Islet precursor cell (in vitro differentiated cells): Measurements from ENCODE around the gene MARCHF10.

ENCODE experiments used
- DNase-seq: peaks from one replicate; pipeline ENCODE4 v3.0.0-alpha.2; 2018

The MARCHF10 gene

DNA sequence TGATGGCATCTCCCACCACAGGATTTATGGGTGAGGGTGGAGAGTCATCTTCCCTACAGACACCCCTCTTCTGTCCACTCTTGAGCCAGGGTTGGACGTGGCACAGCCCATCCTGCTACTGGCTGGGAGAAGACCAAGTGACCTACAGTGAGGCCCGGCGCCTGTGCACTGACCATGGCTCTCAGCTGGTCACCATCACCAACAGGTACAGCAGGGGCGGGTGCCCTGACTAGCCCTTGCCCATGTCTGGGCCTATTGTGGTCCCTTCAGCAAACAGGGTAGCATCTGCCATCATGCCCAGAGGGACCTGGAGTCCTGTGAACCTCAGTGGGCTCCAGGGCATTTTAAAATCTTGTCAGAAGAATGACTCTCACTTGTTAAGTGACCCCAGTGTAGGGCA, 132.4 kb downstream of the MARCHF10 start:
- DNase-seq: no peak

DNA sequence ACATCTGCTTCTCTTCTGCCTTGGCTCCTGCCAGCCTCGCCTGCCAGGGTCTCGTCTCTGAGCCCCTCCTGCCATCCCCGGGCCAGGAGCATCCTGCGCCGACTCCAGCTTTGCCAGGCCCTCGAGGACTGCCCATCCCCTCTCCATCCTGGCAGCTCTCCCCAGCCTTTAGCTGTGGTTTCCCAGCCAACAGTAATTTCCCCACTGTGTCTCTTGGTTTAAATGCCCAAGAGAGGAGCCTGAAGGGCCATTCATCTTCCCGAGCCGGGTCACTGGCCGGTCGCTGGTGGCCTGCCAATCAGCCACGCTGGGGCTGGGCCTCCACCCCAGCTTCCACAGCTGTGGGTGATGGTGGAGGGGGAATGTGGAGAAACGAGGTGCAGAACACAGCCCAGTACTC, 132.9 kb downstream of the MARCHF10 start:
- DNase-seq: no peak

DNA sequence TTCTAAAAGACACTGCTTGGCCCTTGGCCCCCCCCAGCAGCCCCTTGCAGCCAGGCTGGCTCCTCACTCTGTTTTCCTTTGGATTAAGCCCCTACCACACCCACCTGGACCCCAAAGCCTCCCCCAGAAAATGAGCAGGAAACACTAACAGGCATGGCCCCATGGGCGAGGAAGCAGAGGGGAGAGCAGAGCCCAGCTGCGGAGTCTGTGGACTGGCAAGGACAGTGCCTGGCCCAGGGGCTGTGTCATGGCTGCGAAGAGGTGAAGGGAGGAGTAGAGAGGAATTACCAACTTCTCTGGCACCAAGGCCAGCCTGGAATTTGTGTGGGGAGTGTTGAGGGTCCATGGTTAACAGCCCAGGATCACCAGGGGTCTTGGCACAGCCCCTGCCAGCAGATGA, 133.3 kb downstream of the MARCHF10 start:
- no peak for DNase-seq

DNA sequence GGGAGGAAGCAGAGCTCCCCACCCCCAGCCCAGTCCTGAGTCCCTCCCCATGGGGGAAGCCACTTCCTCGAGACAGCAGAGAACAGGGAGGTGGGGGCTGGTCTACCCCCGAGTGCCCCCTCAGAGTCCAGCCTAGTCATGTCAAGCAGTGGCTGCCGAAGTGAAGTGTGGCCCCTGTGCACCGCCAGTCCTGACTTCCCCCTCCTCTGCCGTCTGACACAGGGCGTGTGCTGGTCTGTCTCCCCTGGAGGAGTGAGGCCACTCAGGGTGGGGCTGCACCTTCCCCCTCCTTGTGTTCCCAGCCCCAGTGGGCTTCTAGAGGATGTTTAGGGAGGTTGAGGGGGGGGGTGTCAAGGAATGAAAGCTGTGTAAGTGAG, 133.8 kb downstream of the MARCHF10 start:
- no peak for DNase-seq

DNA sequence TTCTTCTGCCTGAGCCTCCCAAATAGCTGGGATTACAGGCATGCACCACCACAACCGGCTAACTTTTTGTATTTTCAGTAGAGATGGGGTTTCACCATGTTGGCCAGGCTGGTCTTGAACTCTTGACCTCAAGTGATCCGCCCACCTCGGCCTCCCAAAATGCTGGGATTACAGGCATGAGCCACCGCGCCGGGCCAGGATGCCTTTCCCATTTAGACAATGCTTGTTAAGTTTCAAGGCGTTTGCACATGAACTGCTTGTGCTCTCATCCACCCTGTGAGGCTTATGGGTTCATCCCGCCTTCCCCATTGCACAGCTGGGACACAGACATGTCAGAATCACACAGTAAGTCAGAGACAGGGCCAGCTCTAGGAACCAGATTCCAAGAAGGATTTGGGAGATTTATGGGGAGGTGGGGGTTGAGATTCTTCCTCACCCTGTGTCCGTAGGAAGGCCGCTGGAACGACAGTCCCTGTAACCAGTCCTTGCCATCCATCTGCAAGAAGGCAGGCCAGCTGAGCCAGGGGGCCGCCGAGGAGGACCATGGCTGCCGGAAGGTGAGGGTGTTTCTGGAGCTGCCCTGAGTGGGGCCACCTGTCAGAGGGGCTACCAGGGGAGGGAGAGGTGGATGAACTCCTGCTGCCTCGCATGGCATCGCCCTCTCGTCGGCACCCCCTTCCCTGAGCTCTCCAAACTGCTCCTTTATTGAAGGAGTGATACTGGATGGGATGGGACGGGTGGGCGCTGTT, 134.3 kb downstream of the MARCHF10 start:
- no peak for DNase-seq

DNA sequence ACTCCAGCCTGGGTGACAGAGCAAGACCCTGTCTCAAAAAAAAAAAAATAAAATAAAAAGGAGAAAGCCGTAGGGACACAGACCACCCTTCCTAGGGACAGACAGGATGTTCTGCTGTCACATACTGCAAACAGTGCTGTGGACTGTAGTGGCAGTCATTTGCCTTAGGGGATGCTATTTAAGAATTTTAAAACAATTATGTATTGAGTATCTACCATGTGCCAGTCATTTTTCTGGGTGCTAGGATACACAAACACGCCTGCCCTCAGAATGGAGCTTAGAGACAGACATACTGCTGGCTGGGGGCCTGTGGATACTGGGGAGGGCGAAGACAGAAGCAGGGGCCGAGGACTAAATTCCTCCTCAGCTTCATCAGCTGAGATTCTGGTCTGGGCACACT, 135.2 kb downstream of the MARCHF10 start:
- no peak for DNase-seq

DNA sequence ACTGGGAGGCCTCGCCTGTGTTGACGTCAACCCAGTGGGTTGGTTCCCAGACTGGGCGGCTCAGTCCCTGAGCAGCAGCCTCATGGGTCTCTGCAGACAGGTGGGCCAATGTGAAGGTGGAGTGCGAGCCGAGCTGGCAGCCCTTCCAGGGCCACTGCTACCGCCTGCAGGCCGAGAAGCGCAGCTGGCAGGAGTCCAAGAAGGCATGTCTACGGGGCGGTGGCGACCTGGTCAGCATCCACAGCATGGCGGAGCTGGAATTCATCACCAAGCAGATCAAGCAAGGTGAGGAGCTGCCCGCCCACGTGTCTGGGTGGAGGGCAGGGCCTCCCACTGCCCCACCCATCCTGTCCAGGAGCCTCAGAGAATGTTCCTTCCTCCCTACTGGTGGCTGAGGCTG, 136.6 kb downstream of the MARCHF10 start:
- peak; percentile 56 for DNase-seq

DNA sequence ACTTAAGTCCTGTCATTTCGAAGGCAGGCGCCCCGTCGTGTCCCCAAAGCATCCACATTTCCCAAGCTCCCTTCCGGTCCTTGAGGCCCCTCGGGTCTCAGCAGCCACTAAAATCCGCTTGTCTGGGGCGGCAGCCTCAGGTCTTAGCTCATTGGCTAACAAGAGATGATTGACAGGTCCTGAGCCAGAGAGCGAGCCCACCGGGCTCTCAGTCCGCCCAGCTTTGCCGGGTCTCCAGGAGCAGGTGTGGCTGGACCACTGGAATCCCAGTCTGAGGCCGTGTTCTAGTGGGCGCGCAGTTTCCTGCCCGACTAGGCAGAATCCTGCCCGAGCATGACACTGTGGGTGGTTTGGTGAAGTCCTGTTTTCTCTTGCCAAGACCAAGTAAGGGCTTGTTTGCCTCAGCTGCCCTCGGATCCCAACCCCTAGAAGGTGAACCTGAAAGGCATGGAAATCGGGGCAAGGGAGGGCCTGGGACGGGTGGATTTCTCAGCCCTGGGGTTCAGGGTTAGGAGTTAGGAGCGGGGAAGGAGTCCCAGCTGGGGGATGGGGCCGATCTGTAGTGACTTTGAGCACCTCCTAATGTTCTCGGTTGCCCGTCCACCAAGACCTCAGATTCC, 137.8 kb downstream of the MARCHF10 start:
- DNase-seq: no peak

DNA sequence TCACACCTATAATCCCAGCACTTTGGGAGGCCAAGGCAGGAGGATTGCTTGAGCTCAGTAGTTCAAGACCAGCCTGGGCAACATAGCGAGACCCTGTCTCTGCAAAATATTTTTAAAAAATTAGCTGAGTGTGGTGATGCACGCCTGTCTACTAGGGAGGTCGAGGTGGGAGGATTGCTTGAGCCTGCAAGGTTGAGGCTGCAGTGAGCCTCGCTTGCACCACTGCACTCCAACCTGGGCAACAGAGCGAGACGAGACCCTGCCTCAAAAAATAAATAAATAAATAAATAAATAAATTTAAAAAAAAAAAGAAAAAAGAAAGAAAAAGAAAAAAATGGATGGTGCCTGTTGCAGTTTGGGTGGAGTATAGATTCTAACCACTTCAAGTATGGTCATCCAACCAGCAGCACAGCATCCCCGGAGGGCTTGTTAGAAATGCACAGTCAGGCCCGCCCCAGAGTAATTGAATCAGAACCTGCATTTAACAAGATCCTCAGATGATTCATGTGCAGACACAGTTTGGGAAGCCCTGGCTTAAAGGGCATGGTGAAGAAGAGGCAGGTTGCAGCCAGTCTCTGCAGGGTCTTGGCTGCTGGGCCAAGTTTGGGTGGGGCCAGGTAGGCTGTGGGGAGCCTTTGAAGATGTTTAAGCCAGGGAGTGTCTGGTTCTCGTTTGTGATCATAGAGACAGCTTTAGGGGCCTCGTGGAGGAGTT, 139.9 kb downstream of the MARCHF10 start:
- DNase-seq: no peak

DNA sequence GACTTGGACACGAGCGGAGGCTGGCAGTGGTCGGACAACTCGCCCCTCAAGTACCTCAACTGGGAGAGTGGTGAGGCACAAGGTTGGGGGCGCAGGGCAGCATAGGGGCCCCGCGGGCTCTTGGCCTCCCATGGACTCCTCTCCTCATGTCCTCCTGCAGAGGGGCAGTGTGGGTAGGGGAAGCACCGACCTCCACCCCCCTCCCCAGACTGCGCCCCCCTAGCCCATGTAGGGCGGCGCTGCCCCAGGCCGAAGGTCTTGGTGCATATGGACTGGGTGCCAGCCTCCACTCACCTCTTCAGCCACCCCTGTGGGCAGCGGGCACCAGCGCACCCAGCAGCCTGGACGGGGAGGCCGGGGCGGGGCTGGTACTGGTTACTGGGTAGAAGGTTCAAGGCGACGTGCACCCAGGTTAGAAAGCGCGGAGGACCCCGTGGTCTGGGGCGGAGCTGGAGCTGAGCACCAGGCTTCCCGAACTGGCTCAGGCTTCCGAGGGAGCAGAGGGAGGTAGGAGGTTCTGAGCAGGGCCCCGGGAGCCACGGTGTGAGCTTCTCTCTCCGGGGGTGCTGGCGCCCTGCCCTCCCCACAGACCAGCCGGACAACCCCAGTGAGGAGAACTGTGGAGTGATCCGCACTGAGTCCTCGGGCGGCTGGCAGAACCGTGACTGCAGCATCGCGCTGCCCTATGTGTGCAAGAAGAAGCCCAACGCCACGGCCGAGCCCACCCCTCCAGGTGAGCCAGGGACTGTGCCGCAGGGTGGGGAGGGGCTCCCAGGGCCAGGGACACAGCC, 141.1 kb downstream of the MARCHF10 start:
- no peak for DNase-seq

DNA sequence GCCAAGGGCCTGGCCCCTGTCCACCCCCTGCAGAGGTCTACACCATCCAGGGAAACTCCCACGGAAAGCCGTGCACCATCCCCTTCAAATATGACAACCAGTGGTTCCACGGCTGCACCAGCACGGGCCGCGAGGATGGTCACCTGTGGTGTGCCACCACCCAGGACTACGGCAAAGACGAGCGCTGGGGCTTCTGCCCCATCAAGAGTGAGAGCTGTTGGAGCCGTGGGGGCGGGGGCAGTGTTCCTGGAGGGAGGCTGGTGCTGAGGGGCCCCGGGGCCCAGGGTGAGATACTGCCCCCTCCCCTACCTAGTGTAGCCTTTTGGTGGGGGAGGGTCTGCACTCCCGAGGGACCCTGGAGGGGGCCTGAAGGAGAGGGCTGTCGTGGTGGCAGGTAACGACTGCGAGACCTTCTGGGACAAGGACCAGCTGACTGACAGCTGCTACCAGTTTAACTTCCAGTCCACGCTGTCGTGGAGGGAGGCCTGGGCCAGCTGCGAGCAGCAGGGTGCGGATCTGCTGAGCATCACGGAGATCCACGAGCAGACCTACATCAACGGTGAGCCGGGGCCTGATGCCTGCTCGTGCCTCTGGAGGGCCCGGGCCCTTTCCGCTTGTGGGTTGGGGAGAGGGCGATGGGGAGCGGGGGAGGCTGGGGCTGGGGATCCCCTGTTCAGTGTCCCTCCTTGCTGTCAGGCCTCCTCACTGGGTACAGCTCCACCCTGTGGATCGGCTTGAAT, 141.9 kb downstream of the MARCHF10 start:
- DNase-seq: no peak

DNA sequence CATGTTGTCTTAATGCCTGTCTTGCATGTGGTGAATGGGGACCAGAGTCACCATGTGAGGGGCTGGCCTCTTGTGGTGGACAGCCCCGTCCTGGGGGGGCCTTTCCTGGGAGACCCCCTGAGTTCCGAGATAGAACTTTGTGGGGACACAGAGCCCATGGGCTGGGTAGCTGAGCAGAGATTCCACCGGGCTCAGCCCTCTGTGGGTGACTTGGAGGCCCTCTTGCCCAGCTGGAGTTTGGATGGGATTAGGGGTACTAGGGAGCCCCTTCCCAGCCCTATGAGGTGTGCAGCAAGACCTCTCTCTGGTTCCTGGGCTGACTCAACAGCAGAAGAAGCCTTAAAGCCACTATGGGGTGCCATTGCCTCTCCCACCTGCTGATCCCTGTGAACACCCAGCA, 142.5 kb downstream of the MARCHF10 start:
- no peak for DNase-seq

DNA sequence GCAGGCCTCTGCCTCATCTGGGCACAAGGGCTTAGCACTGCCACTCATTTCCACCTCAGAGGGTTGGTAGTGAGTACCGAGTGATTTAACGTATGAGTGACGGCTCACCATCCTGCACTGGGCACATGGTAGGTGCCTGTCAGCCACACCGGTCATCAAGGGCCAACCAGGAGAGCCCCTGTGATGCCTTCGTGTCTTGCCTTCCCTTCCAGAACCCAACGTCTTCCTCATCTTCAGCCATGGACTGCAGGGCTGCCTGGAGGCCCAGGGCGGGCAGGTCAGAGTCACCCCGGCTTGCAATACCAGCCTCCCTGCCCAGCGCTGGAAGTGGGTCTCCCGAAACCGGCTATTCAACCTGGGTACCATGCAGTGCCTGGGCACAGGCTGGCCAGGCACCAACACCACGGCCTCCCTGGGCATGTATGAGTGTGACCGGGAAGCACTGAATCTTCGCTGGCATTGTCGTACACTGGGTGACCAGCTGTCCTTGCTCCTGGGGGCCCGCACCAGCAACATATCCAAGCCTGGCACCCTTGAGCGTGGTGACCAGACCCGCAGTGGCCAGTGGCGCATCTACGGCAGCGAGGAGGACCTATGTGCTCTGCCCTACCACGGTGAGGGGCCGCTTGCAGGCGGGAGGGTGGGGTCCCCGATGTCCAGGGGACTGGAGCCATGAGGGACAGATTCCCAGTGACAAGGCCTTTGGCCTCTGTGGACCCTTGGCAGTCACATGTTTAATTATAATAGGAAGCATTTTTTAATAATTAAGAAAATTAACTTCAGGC, 143.6 kb downstream of the MARCHF10 start:
- DNase-seq: no peak

DNA sequence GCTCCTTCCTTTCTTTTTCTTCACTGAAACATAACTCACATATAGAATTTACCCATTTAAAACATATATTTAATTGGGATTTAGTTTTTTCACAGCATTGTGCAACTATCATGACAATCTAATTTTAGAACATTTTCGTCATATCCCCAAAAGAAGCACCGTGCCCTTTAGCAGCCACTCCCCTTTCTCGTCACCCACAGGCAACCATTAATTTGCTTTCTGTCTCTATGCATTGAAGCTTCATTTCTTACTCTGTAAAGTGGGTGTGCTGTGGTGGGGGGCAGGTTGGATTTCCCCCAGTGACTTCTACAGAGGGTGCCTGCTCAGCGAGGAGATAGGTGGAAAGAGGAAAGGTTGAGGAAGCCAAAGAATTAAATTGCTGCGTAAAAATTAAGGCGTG, 144.8 kb downstream of the MARCHF10 start:
- DNase-seq: no peak

DNA sequence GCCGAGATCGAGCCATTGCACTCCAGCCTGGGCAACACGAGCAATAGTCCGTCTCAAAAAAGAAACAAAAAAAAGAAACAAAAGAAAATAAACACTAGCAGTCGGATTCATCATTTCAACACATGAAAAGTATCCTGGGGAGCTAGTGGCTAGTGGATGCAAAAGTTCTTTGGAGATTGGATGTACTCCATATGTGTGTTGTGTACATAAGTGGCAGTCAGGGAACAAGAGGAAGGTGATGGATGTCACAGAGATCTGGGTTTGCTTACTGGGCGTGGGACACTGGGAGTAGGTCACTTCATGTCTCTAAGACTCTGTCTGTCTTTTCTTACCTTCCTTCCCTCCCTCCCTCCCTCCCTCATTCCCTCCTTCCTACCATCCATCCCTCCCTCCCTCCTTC, 145.3 kb downstream of the MARCHF10 start:
- no peak for DNase-seq

DNA sequence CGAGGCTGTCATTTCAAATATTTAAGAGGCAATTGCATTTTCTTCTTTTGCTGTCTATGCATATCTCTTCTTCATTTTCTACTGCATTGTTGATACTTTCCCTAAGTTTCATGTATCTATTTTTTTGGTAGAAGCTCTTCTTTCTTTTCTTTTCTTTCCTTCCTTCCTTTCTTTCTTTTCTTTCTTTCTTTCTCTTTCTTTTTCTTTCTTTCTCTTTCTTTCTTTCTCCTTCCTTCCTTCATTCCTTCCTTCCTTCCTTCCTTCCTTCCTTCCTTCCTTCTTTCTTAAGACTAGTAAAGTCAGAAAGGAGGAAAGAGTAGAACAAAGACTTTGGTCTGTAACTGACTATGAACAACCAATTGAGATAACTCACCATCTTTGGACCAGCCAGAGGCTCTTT, 146.8 kb downstream of the MARCHF10 start:
- DNase-seq: no peak

DNA sequence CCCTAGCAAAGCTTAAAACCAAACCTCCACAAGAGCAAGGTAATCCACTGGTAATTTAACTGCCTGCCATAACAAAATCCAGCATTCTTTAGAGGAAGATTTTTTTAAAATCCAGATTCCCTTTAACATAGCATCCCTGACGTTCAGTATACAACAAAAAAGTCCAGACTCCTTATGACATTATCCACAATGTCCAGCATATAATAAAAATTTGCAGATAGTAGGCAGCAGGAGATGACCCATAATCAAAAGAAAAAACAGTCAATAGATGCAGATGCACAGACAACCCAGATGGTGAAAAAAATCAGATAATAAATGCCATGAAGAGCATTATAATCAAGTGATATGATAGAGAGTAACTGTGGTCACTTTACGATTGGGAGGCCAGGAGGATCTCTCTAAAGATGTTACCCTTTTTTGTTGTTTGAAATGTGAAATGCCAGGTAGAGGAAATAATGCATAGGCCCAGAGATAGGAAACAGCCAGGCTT, 147.4 kb downstream of the MARCHF10 start:
- no peak for DNase-seq

DNA sequence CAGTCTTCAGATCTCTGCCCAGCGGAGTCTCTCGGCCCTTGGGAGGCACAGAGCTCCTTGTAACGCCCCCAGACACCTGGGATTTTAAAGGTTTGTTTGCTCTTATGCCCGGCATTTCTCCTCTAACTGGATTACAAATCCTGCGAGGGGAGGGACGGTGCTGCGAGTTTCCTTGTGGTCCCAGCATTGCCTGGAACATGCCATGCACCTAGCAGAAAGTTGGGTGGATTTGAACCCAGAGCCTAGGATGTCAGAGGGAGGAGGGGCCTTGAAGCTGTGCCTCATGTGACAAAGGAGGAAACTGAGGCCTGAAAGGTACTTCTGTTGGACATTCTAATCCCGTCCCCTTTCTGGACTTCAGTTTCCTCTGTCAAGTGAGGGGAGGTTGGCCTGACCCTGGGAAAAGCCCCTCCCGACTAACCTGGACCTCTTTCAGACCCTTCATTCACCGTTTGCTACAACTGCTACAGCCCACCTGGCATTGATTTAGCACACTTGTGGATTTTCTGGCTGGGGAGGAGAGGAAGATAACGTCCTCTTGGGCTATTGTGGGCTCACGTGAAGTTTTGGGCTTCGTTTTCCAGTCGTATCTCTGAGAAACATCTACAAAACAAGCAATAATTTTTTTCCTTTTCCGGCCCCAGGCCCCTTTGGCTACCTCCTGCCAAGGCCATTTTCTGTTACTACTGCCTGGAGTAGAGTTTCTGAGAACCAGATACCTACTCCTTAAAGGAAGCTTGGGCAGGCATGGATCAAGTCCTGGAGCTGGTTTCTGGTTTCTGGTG, 149.8 kb downstream of the MARCHF10 start:
- DNase-seq: no peak

DNA sequence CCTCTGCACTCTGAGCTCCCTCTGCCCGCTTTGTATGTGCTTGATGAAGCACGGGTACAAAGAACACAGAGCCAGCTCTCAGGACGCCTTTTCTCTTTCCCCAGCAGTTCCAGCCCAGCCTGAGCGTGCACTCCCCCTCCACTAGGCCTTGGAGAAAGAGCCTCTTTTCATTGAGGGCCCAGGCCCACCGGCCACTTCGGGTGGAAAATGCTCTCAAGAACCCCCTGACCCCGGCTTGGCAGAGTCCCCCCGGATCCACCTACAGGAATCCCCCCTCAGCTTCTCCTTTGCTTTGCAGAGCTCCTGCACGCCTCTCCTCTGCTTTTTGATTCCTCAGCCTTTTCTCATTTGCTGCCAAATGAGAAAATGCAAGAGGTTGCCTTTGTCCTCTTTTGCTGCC, 150.4 kb downstream of the MARCHF10 start:
- DNase-seq: no peak

DNA sequence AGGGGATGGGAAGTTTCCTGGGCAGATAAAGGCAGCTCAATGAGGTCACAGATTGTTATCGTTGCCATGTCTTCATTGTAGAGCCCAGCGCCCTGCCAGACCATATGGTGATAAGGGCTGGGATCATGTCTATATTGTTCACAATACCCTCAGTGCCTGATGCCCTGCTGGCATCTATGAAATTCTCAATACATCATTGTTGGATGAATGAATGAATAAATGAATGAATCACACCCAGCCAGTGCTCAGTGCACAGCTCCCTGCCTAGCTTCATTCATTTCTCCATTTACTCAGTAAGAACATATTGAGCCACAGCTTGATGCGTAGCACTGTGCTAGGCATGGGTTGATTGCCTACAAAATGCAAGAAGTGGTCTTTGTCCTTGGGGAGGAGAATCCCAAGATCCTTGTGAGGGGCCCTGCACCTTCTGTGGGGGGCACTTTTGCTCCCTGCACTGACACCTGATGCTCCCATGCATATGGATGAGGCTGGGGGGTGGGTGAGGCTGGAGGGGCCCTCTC, 150.9 kb downstream of the MARCHF10 start:
- DNase-seq: no peak

DNA sequence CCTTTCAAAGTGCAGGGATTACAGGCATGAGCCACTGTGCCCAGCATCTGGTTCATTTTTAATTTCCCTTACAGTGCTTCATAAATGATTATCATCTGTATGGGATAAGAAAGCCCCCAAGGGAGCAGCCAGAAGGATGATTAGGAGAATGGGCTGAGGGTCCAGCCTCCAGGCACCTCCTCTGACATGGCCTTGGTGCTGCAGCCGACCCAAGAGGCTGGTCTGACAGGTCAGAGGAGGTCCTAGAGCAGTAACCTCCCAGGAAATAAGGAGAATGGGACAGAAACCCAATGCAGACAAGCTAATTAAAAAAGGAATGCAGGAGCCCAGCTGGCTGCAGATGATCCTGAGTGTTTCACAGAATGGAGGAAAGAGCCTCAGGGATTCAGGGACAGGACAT, 151.7 kb downstream of the MARCHF10 start:
- no peak for DNase-seq
